Activated T-helper 17 cell treated with anti-CD3 and anti-CD28 coated beads, Interleukin-2, amount 50 U/mL, for 72 hours (primary cell): Measurements from ENCODE around the gene DLG2. TPM values are rescaled to one million over a fixed set of nuclear protein-coding genes. Genes with fewer than 3 reads are reported as not detected.

Experiments
- ATAC-seq: fragments of 150-1000 bp; cut with Tn5 transposase; replicated peaks from 2 replicates; pipeline ENCODE4 v1.10.0; 2021; ENCODE audit warnings: mild to moderate bottlenecking, moderate library complexity
- H3K27ac Mint-ChIP-seq: one replicate; pipeline ENCODE4 v1.8.0; 2022; ENCODE audit warnings: mixed read lengths
- H3K27me3 Mint-ChIP-seq: one replicate; pipeline ENCODE4 v1.8.0; 2022; ENCODE audit warnings: mixed read lengths
- H3K36me3 Mint-ChIP-seq: one replicate; pipeline ENCODE4 v1.8.0; 2022; ENCODE audit warnings: low read depth, mild to moderate bottlenecking, mixed read lengths
- H3K4me1 Mint-ChIP-seq: one replicate; pipeline ENCODE4 v1.8.0; 2022; ENCODE audit warnings: mixed read lengths
- H3K4me3 Mint-ChIP-seq: one replicate; pipeline ENCODE4 v1.8.0; 2022; ENCODE audit warnings: mild to moderate bottlenecking, mixed read lengths
- H3K9me3 Mint-ChIP-seq: one replicate; pipeline ENCODE4 v1.8.0; 2022; ENCODE audit warnings: mixed read lengths
- total RNA-seq, 2 donors: library from RNA; stranded (reverse); gene quantifications; one replicate each; pipeline ENCODE4 v1.2.3, GENCODE V29; 2022

DLG2 gene
- total RNA-seq, 2 donors from 2014 or later: 1.5 to 1.9 TPM

DNA sequence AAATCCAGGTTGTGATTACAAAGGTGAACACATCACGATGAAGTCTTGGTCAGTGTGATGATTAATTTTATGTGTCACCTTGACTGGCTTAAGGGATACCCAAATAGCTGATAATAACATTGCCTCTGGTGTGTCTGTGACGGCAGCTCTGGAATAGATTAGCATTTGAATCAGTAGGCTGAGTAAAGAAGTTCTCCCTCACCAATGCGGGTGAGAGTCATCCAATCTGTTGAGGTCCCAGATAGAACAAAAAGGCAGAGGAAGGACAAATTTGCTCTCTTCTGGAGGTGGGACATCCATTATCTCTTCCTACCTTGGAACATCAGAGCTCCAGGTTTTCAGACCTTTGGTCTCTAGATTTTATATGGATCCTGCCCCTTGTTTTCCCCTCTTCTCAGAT, 1484.7 kb downstream of the DLG2 start:
- Mint-ChIP-seq H3K9me3 (peaks cover 4% of the 10 kb centered on the region), H3K4me3 (no peak overlapping the region), H3K36me3 (no peaks in the 10 kb centered on the region), H3K27ac (no peak overlapping the region), H3K27me3 (no peaks in the 10 kb centered on the region), H3K4me1 (no peaks in the 10 kb centered on the region)
- no peak for ATAC-seq

DNA sequence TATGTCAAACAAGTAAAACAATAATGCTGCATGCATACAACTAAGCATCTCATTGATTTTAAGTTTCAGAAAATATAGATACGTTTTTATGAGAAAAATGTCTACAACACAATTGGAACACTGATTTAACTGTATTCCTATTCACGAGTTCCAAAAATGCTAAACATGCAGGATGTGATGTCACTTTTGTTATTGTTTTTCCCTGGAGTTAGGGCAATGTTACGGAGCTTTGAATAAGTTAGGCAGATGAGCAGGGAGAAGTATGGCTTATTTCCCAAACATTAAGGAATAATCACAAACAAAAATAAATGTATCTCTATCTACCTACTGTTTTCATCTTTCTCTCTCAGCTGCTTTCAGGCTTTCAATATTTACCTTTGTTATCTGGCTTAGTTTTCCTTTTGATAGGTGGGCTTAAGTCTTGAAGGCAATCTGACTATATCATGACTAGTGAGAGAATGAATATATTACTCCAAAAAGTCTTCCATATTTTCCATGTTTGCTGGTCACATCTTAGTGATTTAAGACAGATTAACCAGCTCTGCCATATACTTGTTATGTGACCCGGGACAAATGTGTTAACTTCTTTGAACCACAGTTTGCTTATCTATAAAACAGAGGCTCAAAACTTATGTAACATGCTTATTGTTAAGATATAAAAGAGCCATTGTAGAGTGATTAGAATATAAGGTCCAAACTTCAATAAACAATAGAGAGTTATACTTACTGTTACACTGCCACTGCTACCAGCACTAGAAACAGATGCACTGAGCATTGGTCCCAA, 1486.6 kb downstream of the DLG2 start:
- H3K36me3 Mint-ChIP-seq: no peaks in the 10 kb centered on the region
- no peak for ATAC-seq
- H3K4me1 Mint-ChIP-seq: no peaks in the 10 kb centered on the region
- H3K4me3 Mint-ChIP-seq: no peak overlapping the region
- H3K27me3 Mint-ChIP-seq: no peaks in the 10 kb centered on the region
- no peak overlapping the region for H3K27ac Mint-ChIP-seq
- peaks cover 8% of the 10 kb centered on the region for H3K9me3 Mint-ChIP-seq

DNA sequence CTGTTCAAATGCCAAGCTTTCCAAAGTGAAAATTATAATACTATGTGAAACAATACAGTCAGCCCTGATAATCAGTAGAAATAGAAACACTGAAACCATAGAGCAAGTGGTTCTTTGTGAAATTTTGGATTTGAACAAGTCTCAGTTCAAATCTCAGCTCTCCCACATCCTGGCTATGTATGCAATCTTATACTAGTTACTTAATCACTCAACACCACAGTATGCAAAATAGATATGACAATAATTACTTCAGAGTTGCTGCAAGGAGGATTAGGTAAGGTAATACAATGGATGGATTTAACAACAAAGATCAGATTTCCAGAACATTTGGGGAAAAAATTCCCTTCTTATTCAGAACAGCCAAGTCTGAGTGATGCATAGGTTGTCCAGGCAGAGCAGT, 1489.2 kb downstream of the DLG2 start:
- no peaks in the 10 kb centered on the region for H3K4me1 Mint-ChIP-seq
- H3K36me3 Mint-ChIP-seq: no peaks in the 10 kb centered on the region
- peaks cover 11% of the 10 kb centered on the region for H3K9me3 Mint-ChIP-seq

DNA sequence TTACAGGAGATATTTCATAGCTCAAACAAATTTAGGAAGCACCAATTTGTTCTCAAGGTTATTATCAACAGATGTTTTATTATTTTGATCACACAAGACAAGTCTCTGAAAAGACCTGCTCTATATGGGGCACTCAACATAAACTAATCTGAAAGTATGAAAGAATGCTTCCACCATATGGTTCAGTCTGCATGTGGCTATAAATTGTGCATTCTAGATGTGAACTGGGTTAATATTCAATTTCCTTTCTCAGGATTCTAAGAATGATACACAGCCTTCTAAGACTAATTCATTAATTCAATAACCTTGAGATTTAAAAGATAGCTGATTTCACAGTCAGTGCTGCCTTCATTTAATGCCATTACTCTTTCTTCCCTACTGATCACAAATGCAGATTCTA, 1489.6 kb downstream of the DLG2 start:
- Mint-ChIP-seq H3K36me3 (no peaks in the 10 kb centered on the region), H3K27ac (no peak overlapping the region), H3K4me3 (no peak overlapping the region), H3K27me3 (no peaks in the 10 kb centered on the region), H3K9me3 (peaks cover 13% of the 10 kb centered on the region), H3K4me1 (no peaks in the 10 kb centered on the region)
- ATAC-seq: no peak

More for the DNA sequence above, 1489.2 kb downstream of the DLG2 start:
- ATAC-seq: no peak
- Mint-ChIP-seq H3K27ac (no peak overlapping the region), H3K27me3 (no peaks in the 10 kb centered on the region), H3K4me3 (no peak overlapping the region)

DNA sequence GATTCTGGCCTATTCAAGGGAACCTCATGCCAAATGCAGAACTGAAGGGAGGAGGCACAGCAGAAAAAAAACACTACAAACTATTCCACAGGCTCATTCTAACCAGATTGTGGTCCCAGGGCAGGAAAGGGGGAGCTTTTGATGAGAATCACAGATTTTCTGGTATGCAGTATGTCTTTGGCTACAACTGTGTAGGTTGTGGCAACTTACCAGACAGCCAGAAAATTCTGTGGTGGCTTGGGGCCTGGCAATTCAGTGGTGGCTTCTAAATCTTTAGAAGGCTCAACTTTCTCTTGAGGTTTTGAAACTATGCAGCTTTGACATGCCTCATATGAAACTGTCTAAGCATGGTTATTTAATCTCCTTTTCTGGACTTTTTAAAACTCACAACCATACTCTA, 1490.2 kb downstream of the DLG2 start:
- Mint-ChIP-seq H3K36me3 (no peaks in the 10 kb centered on the region), H3K4me3 (no peak overlapping the region), H3K4me1 (no peaks in the 10 kb centered on the region), H3K9me3 (peaks cover 15% of the 10 kb centered on the region), H3K27ac (no peak overlapping the region), H3K27me3 (no peaks in the 10 kb centered on the region)
- ATAC-seq: no peak

DNA sequence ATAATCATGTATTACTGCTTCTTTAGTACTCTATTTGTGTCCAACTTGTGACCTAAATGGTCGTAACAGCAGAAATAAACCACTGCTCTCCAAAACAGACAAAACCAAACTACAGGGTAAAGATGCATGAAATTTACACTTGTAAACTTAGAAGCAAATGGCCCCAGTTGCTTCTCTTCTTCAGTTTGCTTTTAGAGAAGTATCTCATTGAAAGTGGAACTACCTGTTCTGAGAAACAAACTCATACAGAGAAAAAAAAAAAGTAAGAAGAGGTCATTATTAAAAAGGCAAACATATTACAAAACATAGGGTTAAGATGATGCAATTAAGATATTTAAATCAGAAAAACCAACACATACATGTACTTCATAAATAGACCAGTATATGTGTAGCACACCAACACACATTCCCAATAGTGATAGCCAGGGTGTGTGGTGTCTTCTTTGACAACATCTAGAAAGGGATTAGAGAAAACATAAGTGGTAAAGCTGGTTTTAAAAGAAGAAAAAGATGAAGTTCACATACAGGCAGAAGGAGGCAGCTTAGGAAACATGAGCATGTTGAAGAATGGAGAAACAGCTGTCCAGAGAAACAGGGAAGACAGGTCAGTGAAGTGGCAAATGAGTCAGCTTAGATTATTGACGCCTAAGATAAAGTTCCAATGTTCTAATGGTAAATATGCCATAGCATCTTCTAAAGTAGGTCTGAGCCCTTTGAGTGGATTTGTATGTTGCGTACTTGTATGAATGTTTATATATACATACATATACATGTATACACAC, 1496.3 kb downstream of the DLG2 start:
- no peaks in the 10 kb centered on the region for H3K27me3 Mint-ChIP-seq
- peaks cover 17% of the 10 kb centered on the region for H3K9me3 Mint-ChIP-seq
- no peak overlapping the region for H3K27ac Mint-ChIP-seq
- H3K4me1 Mint-ChIP-seq: no peaks in the 10 kb centered on the region
- H3K36me3 Mint-ChIP-seq: no peaks in the 10 kb centered on the region
- ATAC-seq: no peak
- no peak overlapping the region for H3K4me3 Mint-ChIP-seq

DNA sequence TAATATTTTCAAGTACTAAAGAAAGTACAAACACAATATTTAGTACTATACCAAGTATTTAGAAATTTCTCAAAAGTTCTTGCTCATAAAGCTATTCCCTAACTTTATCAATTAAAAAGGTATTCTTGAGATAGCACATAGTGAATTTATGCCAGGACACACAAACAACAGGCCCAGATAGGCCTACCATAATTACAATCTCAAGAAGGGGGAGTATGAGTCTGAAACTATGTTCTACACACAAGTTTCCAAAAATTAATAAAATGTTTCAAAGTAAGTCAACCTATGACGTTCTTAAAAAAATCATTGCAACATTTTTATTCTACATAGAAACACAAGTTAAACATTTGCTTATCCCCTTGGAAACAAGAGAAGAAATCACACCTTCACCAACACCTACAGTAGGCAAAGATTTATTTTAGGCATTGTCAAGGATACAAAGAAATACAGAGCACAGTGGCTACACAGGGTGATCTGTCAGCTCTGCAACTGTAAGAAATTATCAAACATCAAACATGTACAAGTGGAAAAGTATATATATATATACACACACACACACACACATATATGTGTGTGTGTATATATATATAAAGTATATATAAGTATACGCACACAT, 1497.1 kb downstream of the DLG2 start:
- H3K27me3 Mint-ChIP-seq: no peaks in the 10 kb centered on the region
- peaks cover 13% of the 10 kb centered on the region for H3K9me3 Mint-ChIP-seq
- ATAC-seq: no peak
- no peak overlapping the region for H3K4me3 Mint-ChIP-seq
- no peaks in the 10 kb centered on the region for H3K4me1 Mint-ChIP-seq
- H3K36me3 Mint-ChIP-seq: no peaks in the 10 kb centered on the region
- no peak overlapping the region for H3K27ac Mint-ChIP-seq

DNA sequence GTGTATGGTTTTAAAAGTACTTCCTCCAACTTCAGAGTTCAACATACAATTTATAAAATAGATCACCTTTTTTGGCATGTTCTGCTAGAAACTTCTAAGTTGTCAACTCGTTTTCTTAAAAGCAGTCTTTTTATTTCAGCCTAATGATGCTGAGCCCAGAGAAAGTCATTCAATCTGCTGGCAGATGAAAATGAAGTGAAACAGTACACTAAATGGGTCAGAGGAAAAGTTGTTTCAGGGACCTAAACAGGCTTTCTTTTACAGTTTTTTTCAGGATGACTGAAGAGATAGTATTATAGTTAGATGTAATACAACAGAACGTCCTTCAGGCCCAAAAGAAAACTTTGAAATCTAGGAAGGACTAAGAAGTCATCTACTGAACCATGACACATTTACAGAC, 1498.3 kb downstream of the DLG2 start:
- no peak for ATAC-seq
- no peaks in the 10 kb centered on the region for H3K4me1 Mint-ChIP-seq
- H3K27me3 Mint-ChIP-seq: no peaks in the 10 kb centered on the region
- peaks cover 17% of the 10 kb centered on the region for H3K9me3 Mint-ChIP-seq
- H3K4me3 Mint-ChIP-seq: no peak overlapping the region
- no peak overlapping the region for H3K27ac Mint-ChIP-seq
- no peaks in the 10 kb centered on the region for H3K36me3 Mint-ChIP-seq

DNA sequence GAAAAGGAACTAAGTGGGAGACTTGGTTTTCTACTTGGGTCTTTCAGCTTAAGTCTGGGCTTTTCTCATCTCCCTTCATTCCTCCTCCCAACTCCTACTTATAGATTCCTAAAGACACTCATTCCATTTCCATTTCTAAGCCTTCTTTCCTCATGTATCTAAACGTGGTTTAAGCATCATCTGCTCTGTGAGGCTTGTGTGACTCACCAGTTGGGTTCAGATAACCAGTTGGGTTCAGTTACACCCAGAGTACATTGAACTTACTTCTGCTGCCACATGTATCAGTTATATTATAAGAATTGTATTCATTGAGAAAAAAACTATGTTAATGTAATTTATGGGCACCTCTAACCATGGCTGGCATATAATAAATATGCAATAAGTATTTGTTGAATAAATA, 1509.8 kb downstream of the DLG2 start:
- peaks cover 9% of the 10 kb centered on the region for H3K9me3 Mint-ChIP-seq
- H3K4me3 Mint-ChIP-seq: no peak overlapping the region
- ATAC-seq: no peak
- no peak overlapping the region for H3K27ac Mint-ChIP-seq
- H3K27me3 Mint-ChIP-seq: no peaks in the 10 kb centered on the region
- H3K4me1 Mint-ChIP-seq: no peaks in the 10 kb centered on the region
- no peaks in the 10 kb centered on the region for H3K36me3 Mint-ChIP-seq

DNA sequence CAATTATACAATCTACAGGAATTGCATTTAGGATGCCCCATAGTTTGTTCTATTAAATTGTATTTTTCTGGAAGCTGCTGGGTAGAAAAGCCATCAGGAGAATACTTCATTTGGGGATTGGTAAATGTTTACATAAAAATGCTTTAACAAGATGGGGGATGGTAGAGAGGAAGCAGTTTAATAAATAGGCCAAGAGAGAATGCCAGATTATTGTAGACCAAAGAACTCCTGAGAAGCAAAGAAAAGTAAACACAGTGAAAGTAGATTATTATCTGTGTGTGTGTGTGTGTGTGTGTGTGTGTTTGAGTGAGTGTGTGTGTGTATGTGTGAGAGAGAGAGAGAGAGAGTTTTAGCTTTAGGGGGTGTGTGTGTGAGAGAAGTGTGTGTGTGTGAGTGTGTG, 1520.6 kb downstream of the DLG2 start:
- Mint-ChIP-seq H3K4me3 (no peak overlapping the region), H3K36me3 (no peaks in the 10 kb centered on the region), H3K9me3 (peaks cover 9% of the 10 kb centered on the region), H3K27me3 (no peaks in the 10 kb centered on the region), H3K4me1 (no peaks in the 10 kb centered on the region), H3K27ac (no peak overlapping the region)
- ATAC-seq: no peak

DNA sequence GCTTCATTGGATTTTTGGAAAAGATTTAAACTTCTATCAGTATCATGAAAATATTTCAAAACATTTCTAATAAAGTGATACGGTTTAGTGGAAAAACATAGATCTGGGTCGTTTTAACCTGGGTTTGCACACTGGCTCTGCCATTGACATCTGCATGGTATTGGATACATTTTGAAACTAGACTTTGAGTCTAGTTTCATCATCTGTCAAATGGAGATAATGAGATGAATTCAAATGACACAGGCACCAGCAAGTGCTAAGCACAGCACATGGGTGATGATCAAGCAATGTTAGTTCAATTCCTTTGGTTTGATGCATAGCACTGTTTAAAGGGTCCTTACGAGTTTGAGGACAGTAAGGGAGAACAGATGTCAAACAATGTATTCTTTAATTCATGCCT, 1522.0 kb downstream of the DLG2 start:
- no peak overlapping the region for H3K4me3 Mint-ChIP-seq
- peaks cover 5% of the 10 kb centered on the region for H3K9me3 Mint-ChIP-seq

DNA sequence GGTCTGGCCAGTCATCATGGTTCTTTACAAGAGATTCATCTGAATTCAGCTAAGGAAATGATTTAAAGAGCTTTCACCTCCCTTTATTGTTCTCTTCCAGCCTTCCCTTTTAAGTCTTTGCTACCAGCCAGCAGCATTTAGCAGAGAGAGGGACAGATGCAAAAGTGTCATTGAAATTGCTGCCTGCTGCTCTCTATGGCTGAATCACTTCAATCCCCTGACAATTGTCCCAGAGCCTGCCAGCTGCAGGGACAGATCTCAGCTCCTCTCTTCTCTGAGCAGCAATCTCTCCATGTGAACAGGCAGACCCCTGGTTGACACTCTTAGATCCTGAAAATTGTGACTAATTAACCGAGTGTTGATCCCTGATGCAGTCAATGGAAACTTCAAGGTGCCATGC, 1524.0 kb downstream of the DLG2 start:
- ATAC-seq: no peak
- no peak overlapping the region for H3K27ac Mint-ChIP-seq
- H3K27me3 Mint-ChIP-seq: no peaks in the 10 kb centered on the region
- H3K36me3 Mint-ChIP-seq: no peaks in the 10 kb centered on the region
- H3K9me3 Mint-ChIP-seq: peaks cover 5% of the 10 kb centered on the region
- no peak overlapping the region for H3K4me3 Mint-ChIP-seq
- H3K4me1 Mint-ChIP-seq: no peaks in the 10 kb centered on the region

More for the DNA sequence above, 1522.0 kb downstream of the DLG2 start:
- Mint-ChIP-seq H3K27me3 (no peaks in the 10 kb centered on the region), H3K4me1 (no peaks in the 10 kb centered on the region), H3K27ac (no peak overlapping the region), H3K36me3 (no peaks in the 10 kb centered on the region)
- no peak for ATAC-seq

DNA sequence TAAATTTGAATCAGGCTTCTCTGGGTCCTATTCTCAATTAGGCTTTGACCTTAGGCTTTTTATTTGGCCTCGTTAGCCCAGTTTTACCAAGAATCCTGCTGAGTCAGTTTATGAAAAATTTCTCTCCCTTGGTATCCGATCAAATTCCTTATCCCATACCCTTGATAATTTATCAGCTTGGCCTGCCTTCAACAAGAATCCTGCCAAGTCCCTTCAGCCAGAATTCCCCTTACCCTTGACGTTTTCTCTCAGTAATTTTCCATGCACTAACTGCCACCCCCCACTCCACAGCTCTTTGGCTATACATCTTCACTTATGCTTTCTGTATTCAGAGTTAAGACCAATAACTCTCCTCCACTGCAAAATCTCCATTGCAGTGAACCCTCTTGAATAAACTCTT, 1530.0 kb downstream of the DLG2 start:
- no peaks in the 10 kb centered on the region for H3K4me1 Mint-ChIP-seq
- H3K27ac Mint-ChIP-seq: no peak overlapping the region
- no peaks in the 10 kb centered on the region for H3K27me3 Mint-ChIP-seq
- no peaks in the 10 kb centered on the region for H3K36me3 Mint-ChIP-seq
- H3K4me3 Mint-ChIP-seq: no peak overlapping the region
- ATAC-seq: no peak
- H3K9me3 Mint-ChIP-seq: peaks cover 5% of the 10 kb centered on the region

DNA sequence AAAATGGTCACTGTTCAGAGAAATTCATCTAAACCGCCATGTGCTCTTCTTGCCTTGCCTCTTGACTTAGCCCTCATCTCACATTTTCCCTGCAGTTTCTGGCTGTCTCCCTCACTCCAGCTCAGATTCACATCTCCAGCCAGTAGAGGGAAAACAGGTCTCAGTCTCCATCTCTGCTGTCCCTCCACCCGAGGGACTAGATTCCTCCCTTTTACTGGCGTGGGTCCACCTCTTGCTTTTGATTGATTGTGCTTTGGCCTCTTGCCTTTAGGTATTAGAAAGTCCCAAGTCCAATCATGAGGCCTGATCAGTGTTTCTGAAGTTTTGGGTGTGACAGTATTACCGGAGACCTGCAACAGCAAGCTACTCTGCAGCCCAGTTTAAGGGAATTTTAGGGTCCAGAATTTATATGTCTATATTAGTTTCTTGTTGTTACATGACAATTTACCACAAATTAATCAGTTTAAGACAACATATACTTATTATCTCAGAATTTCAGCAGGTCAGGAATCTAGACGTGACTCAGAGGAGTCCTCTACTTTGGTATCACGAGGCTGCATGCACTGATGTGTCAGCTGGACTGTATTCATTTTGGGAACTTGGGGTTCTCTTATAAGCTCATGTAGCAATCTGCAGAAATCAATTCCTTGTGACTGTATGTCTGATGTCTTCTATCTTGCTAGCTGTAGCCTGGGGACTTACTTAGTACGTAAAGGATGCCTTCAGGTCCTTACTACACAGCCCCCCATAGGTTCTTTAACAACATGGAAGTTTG, 1535.7 kb downstream of the DLG2 start:
- no peaks in the 10 kb centered on the region for H3K36me3 Mint-ChIP-seq
- no peak for ATAC-seq
- no peaks in the 10 kb centered on the region for H3K27me3 Mint-ChIP-seq
- H3K27ac Mint-ChIP-seq: no peak overlapping the region
- no peaks in the 10 kb centered on the region for H3K4me1 Mint-ChIP-seq
- H3K4me3 Mint-ChIP-seq: no peak overlapping the region
- peaks cover 11% of the 10 kb centered on the region for H3K9me3 Mint-ChIP-seq
